Ascending aorta (tissue), 2 donors: ENCODE data around the gene CACNA2D3. TPM values are rescaled to one million over a fixed set of nuclear protein-coding genes. Genes with fewer than 3 reads are reported as not detected.

Source experiments
- DNase-seq, 2 donors: peaks; one replicate each; pipeline ENCODE4 v3.0.0-alpha.2; 2019; ENCODE audit warnings: low spot score in 2 of 2
- H3K27ac ChIP-seq, 2 donors: fragments of 200-600 bp; sonication (generic); one replicate each; pipeline ENCODE4 v1.5.1; 2016 to 2017; ENCODE audit warnings: mild to moderate bottlenecking in 1 of 2
- H3K27me3 ChIP-seq: fragments of 200-600 bp; sonication (generic); one replicate; pipeline ENCODE4 v1.5.1; 2017
- H3K36me3 ChIP-seq, 2 donors: fragments of 200-600 bp; sonication (generic); one replicate each; pipeline ENCODE4 v1.5.1; 2016
- H3K4me1 ChIP-seq, 2 donors: fragments of 200-600 bp; sonication (generic); one replicate each; pipeline ENCODE4 v1.5.1; 2016 to 2017; ENCODE audit warnings: mild to moderate bottlenecking in 1 of 2
- H3K4me3 ChIP-seq, 2 donors: fragments of 200-600 bp; sonication (generic); one replicate each; pipeline ENCODE4 v1.5.1; 2016 to 2017; ENCODE audit warnings: mild to moderate bottlenecking in 1 of 2
- H3K9me3 ChIP-seq, 2 donors: fragments of 200-600 bp; sonication (generic); one replicate each; pipeline ENCODE4 v1.5.1; 2016
- CTCF ChIP-seq, 3 experiments: fragments of 200-600 bp in 2 of 3; fragments of 450-650 bp in 1 of 3; sonication (generic) in 2 of 3; IDR thresholded peaks; one replicate each; pipeline ENCODE4 v1.5.1; 2016 to 2019; ENCODE audit warnings: antibody characterized with exemption in 3 of 3, mild to moderate bottlenecking in 1 of 3, moderate library complexity in 1 of 3
- intact Hi-C: fragments of 100-400 bp; cut with DNase I; formaldehyde crosslinking; loops from one replicate; pipeline ENCODE4 v1.15.1; 2023
- total RNA-seq: library from RNA; depleted of rRNA; stranded (reverse); fragments of >200 nt; gene quantifications from one replicate; pipeline ENCODE4 v1.1.0, GENCODE V29; 2016

Gene CACNA2D3
- total RNA-seq, 1 donor from 2014 or later: not detected

GRCh38 chr3:54731732-54732445 is 609.5 kb downstream of the CACNA2D3 start:
- Histone ChIP-seq H3K27ac (no peak overlapping the region), H3K4me1 (no peaks in the 10 kb centered on the region), H3K36me3 (no peaks in the 10 kb centered on the region), H3K4me3 (no peak overlapping the region), H3K9me3 (peaks cover 0 to 5% of the 10 kb centered on the region in 2 donors), H3K27me3 (no peaks in the 10 kb centered on the region)
- no peak for DNase-seq
- no peak for TF ChIP-seq CTCF (IDR thresholded peaks at IDR 0.05)
- intact Hi-C loops: no loop called here

- Histone ChIP-seq H3K27me3 (no peaks in the 10 kb centered on the region), H3K36me3 (no peaks in the 10 kb centered on the region), H3K4me1 (no peaks in the 10 kb centered on the region), H3K27ac (no peak overlapping the region), H3K4me3 (no peak overlapping the region), H3K9me3 (no peaks in the 10 kb centered on the region)
- no peak for DNase-seq
- intact Hi-C loops: no loop called here
- no peak for TF ChIP-seq CTCF (IDR thresholded peaks at IDR 0.05)
These were observed 611.0 kb downstream of the CACNA2D3 start for GRCh38 chr3:54733106-54734006.

GRCh38 chr3:54736459-54736858 is 614.1 kb downstream of the CACNA2D3 start:
- H3K9me3 ChIP-seq: no peaks in the 10 kb centered on the region
- no peak for DNase-seq
- no peak for TF ChIP-seq CTCF (IDR thresholded peaks at IDR 0.05)

GRCh38 chr3:54743755-54744154 is 621.4 kb downstream of the CACNA2D3 start:
- Histone ChIP-seq H3K9me3 (no peaks in the 10 kb centered on the region), H3K27me3 (no peaks in the 10 kb centered on the region), H3K4me1 (no peaks in the 10 kb centered on the region), H3K36me3 (no peaks in the 10 kb centered on the region), H3K4me3 (no peak overlapping the region), H3K27ac (no peak overlapping the region)
- intact Hi-C loops: no loop called here
- no peak for DNase-seq
- no peak for TF ChIP-seq CTCF (IDR thresholded peaks at IDR 0.05)

More at GRCh38 chr3:54736459-54736858, 614.1 kb downstream of the CACNA2D3 start:
- intact Hi-C loops: no loop called here
- Histone ChIP-seq H3K27ac (no peak overlapping the region), H3K4me1 (no peaks in the 10 kb centered on the region), H3K36me3 (no peaks in the 10 kb centered on the region), H3K4me3 (no peak overlapping the region), H3K27me3 (no peaks in the 10 kb centered on the region)

- Histone ChIP-seq H3K4me3 (no peak overlapping the region), H3K27ac (no peak overlapping the region), H3K9me3 (no peaks in the 10 kb centered on the region), H3K36me3 (no peaks in the 10 kb centered on the region), H3K27me3 (no peaks in the 10 kb centered on the region), H3K4me1 (no peaks in the 10 kb centered on the region)
- DNase-seq: no peak
- TF ChIP-seq CTCF (IDR thresholded peaks at IDR 0.05): no peak
- intact Hi-C loops: no loop called here
These were observed 621.9 kb downstream of the CACNA2D3 start for GRCh38 chr3:54744291-54744690.
